ENCODE measurements around the gene SAMM50. TPM values are rescaled to one million over a fixed set of nuclear protein-coding genes. Genes with fewer than 3 reads are reported as not detected.
A peak's percentile ranks its signal among the peaks of the same experiment; 100 is the strongest.

SAMM50 gene
- total and polyA plus RNA-seq, 5 donors from 2014 or later: 25.1 to 96.4 (median 75.6) TPM

DNA sequence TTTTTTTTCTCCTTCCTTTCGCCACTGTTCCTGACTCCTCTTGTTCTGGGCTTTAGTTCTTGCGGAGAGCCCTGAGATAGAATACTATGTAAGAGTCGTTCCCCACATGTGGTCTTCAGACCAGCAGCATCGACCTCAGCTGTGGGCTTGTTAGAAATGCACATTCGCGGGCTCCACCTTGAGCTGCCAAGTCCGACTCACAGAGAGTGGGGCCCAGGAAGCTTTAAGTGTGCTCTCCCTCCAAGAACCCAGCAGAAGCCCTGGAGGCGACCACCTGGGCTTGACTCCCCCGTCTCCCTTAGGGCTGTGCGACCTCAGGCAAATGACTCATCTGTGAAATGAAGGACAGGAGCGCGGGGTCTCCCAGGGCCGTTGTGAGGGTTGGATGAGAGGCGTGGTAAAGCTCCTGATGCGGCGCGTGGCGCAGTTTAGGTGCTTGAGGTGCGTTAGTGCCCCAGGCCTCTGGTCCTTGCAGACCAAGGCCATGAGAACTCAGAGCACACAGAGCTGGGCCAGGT, 18.8 kb downstream of the SAMM50 start:
- H3K36me3 ChIP-seq (ENCODE audit: control insufficient read depth, insufficient read depth, low read length): peaks cover 91% of the 10 kb centered on the region
- no peak overlapping the region for H3K4me3 Mint-ChIP-seq
- ATAC-seq (ENCODE audit: low read depth in 2 of 2) (no peak), DNase-seq (no peak)
- no peak overlapping the region for H3K27ac ChIP-seq (ENCODE audit: insufficient read depth, low read length, poor library complexity, severe bottlenecking)
- H3K4me3 ChIP-seq (ENCODE audit: low read depth, low read length): no peak overlapping the region
- no peaks in the 10 kb centered on the region for H3K27me3 Mint-ChIP-seq
- H3K9me3 ChIP-seq (ENCODE audit: control insufficient read depth in 2 of 2, low read length in 2 of 2): no peaks in the 10 kb centered on the region
- H3K36me3 Mint-ChIP-seq: peaks cover 53% of the 10 kb centered on the region
- no peak overlapping the region for H3K27ac Mint-ChIP-seq
- H3K9me3 Mint-ChIP-seq: no peaks in the 10 kb centered on the region
- no peaks in the 10 kb centered on the region for H3K27me3 ChIP-seq (ENCODE audit: control insufficient read depth, insufficient read depth, low read length)
- H3K4me1 ChIP-seq (ENCODE audit: control insufficient read depth, insufficient read depth, low read length, poor library complexity, severe bottlenecking): no peaks in the 10 kb centered on the region
- H3K4me1 Mint-ChIP-seq: peaks cover 0 to 6% (median 0%) of the 10 kb centered on the region in 4 donors

DNA sequence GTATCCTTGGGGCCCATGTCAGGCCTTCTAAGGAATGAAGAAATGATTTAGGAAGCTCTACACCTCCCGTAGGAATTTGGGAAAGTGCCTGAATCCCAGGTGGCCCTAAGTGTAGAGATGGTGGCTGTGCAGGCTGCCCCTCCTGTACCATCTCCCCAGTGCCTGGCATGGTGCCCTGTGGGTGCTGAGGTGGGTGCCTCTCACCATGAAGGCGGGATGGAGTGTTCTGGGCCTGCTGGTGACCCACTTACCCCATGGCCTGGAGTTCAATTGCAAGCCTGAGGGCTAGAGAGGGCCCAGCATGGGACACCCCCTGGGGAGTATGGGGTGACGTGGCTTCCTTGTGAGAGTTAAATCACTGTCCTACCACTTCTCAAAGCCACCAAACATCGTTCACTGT, 19.8 kb downstream of the SAMM50 start:
- no peaks in the 10 kb centered on the region for H3K9me3 Mint-ChIP-seq
- no peak overlapping the region for H3K27ac Mint-ChIP-seq
- no peak overlapping the region for H3K4me3 Mint-ChIP-seq
- H3K36me3 Mint-ChIP-seq: peaks cover 53% of the 10 kb centered on the region
- H3K4me1 Mint-ChIP-seq: no peaks in the 10 kb centered on the region
- Histone ChIP-seq H3K27ac (ENCODE audit: insufficient read depth, low read length, poor library complexity, severe bottlenecking) (no peak overlapping the region), H3K36me3 (ENCODE audit: control insufficient read depth, insufficient read depth, low read length) (peaks cover 90% of the 10 kb centered on the region), H3K4me1 (ENCODE audit: control insufficient read depth, insufficient read depth, low read length, poor library complexity, severe bottlenecking) (no peaks in the 10 kb centered on the region), H3K27me3 (ENCODE audit: control insufficient read depth, insufficient read depth, low read length) (no peaks in the 10 kb centered on the region), H3K9me3 (ENCODE audit: control insufficient read depth in 2 of 2, low read length in 2 of 2) (no peaks in the 10 kb centered on the region), H3K4me3 (ENCODE audit: low read depth, low read length) (no peak overlapping the region)
- H3K27me3 Mint-ChIP-seq: no peaks in the 10 kb centered on the region
- DNase-seq: no peak
- no peak for ATAC-seq (ENCODE audit: low read depth in 2 of 2)

DNA sequence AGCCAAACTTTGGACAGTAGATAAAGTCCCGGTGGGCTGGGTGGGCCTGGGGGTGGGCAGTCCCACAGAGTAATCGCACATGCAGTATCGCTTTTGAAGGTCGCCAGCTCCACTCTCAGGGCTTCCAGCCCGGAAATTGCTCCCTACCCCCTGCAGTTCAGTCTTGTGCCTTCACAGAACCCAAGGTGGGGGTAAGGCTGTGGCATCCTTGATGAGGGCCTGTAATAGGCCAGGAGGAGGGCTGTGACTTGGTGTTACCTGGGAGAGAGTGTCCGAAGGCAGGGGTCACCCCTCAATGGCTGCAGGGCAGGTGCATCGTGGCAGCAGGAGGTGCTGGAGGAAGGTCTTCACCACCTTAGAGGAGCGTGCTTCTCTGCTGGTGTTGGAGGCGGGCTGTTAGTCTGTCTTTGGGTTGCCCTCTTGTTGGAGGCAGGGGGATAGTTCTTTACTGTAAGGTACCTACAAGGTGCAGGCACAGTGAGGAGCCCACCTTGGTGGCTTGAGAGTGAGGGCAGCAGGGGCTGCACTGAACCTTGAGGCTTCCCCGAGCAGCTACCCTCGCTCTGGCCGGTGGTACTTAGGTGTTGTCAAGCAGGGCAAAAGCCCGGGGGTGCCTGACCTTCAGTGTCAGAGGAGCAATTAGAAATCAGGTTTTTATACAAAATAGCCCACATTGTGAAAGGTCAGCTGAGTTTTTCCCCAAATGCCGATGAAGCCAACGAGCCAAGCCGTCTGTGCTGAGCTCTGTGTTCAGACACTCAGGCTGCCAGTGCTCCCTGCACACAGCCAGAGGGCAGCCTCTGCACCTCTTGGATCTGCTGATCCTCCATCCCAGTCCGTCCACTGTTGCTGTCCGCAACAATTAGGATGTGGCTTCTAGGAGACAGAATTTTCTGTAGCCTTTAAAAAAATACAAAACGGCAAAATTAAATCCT, 21.9 kb downstream of the SAMM50 start:
- H3K9me3 Mint-ChIP-seq: no peaks in the 10 kb centered on the region
- Histone ChIP-seq H3K27me3 (ENCODE audit: control insufficient read depth, insufficient read depth, low read length) (no peaks in the 10 kb centered on the region), H3K4me3 (ENCODE audit: low read depth, low read length) (no peak overlapping the region), H3K27ac (ENCODE audit: insufficient read depth, low read length, poor library complexity, severe bottlenecking) (no peak overlapping the region), H3K4me1 (ENCODE audit: control insufficient read depth, insufficient read depth, low read length, poor library complexity, severe bottlenecking) (no peaks in the 10 kb centered on the region), H3K36me3 (ENCODE audit: control insufficient read depth, insufficient read depth, low read length) (peaks cover 94% of the 10 kb centered on the region), H3K9me3 (ENCODE audit: control insufficient read depth in 2 of 2, low read length in 2 of 2) (no peaks in the 10 kb centered on the region)
- DNase-seq (no peak), ATAC-seq (ENCODE audit: low read depth in 2 of 2) (no peak)
- H3K27me3 Mint-ChIP-seq: no peaks in the 10 kb centered on the region
- H3K36me3 Mint-ChIP-seq: peaks cover 55% of the 10 kb centered on the region
- H3K27ac Mint-ChIP-seq: no peak overlapping the region
- H3K4me1 Mint-ChIP-seq: no peaks in the 10 kb centered on the region
- H3K4me3 Mint-ChIP-seq: no peak overlapping the region

DNA sequence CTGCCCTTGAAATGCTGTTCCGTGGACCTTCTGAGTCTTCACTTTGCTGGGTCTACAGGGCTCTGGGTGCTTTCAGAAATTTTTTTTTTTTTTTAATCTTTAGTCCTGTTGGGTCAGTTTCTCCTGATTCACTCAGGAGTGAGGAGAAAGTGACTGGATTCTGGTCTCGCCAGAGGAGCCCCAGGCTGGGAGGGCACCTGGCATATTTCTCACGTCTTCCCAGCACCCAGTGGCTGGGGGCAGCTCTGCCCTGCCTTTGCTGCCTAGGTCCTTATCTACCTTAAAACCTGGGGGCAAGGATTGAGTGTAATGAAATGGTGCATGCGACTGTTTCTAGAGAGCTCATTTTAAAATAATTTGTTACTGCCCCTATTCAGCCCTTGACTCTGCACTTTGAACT, 23.3 kb downstream of the SAMM50 start:
- H3K4me3 ChIP-seq (ENCODE audit: low read depth, low read length): no peak overlapping the region
- Mint-ChIP-seq H3K36me3 (peaks cover 51% of the 10 kb centered on the region), H3K27me3 (no peaks in the 10 kb centered on the region), H3K27ac (peak overlapping the region in 1 of 3 donors; percentile 33), H3K4me3 (no peak overlapping the region), H3K9me3 (no peaks in the 10 kb centered on the region), H3K4me1 (no peaks in the 10 kb centered on the region)
- no peak for ATAC-seq (ENCODE audit: low read depth in 2 of 2)
- peaks cover 92% of the 10 kb centered on the region for H3K36me3 ChIP-seq (ENCODE audit: control insufficient read depth, insufficient read depth, low read length)
- H3K9me3 ChIP-seq (ENCODE audit: control insufficient read depth in 2 of 2, low read length in 2 of 2): no peaks in the 10 kb centered on the region
- H3K4me1 ChIP-seq (ENCODE audit: control insufficient read depth, insufficient read depth, low read length, poor library complexity, severe bottlenecking): no peaks in the 10 kb centered on the region
- DNase-seq: no peak
- no peak overlapping the region for H3K27ac ChIP-seq (ENCODE audit: insufficient read depth, low read length, poor library complexity, severe bottlenecking)
- H3K27me3 ChIP-seq (ENCODE audit: control insufficient read depth, insufficient read depth, low read length): no peaks in the 10 kb centered on the region

DNA sequence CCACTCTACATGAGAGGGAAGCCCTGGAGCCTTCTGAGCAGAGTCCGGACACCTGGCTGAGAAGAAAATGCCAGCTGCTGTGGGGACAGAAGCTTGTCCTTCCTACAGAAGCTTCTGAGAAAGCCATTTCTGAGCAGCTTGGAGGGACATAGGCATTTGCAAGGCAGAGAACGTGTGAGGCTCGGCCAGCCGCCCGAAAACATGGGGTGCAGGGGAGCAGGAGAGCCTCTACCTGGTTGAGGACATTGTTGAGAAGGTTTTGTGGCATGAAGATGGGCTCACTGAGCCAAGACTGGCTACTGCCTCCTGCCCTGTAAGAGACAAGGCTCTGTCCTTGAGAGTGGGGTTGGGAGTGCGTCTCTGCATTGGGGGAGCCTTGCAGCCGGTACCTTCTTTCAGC, 25.3 kb downstream of the SAMM50 start:
- Mint-ChIP-seq H3K27ac (no peak overlapping the region), H3K4me3 (no peak overlapping the region)

DNA sequence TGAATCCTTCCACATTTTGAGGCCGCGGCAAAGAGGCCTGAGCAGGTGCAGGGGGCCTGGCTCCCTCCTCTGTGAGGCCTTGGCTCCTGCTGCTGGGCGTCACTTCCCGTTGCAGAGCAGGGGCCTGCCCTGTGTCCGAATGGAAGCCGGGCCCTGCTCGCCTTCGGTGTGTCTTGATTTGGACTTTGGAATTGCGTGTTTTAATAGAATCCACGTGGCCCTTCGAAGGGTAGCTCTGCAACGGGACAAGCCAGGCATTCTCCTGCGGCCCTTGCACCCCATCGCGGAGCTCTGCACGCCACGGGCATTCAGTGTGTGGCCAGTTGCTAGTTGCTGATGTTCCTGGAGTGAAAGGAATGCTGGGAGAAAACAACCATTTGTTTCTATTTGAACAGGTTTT, 25.8 kb downstream of the SAMM50 start:
- H3K9me3 Mint-ChIP-seq: no peaks in the 10 kb centered on the region
- peaks cover 88% of the 10 kb centered on the region for H3K36me3 ChIP-seq (ENCODE audit: control insufficient read depth, insufficient read depth, low read length)

More for the DNA sequence above, 25.3 kb downstream of the SAMM50 start:
- DNase-seq: no peak
- H3K27me3 ChIP-seq (ENCODE audit: control insufficient read depth, insufficient read depth, low read length): no peaks in the 10 kb centered on the region
- peaks cover 50% of the 10 kb centered on the region for H3K36me3 Mint-ChIP-seq
- H3K9me3 ChIP-seq (ENCODE audit: control insufficient read depth in 2 of 2, low read length in 2 of 2): no peaks in the 10 kb centered on the region
- H3K4me3 ChIP-seq (ENCODE audit: low read depth, low read length): no peak overlapping the region
- peaks cover 87% of the 10 kb centered on the region for H3K36me3 ChIP-seq (ENCODE audit: control insufficient read depth, insufficient read depth, low read length)
- no peaks in the 10 kb centered on the region for H3K9me3 Mint-ChIP-seq
- no peaks in the 10 kb centered on the region for H3K27me3 Mint-ChIP-seq
- ATAC-seq (ENCODE audit: low read depth in 2 of 2): no peak
- no peak overlapping the region for H3K27ac ChIP-seq (ENCODE audit: insufficient read depth, low read length, poor library complexity, severe bottlenecking)
- no peaks in the 10 kb centered on the region for H3K4me1 ChIP-seq (ENCODE audit: control insufficient read depth, insufficient read depth, low read length, poor library complexity, severe bottlenecking)
- H3K4me1 Mint-ChIP-seq: no peaks in the 10 kb centered on the region

DNA sequence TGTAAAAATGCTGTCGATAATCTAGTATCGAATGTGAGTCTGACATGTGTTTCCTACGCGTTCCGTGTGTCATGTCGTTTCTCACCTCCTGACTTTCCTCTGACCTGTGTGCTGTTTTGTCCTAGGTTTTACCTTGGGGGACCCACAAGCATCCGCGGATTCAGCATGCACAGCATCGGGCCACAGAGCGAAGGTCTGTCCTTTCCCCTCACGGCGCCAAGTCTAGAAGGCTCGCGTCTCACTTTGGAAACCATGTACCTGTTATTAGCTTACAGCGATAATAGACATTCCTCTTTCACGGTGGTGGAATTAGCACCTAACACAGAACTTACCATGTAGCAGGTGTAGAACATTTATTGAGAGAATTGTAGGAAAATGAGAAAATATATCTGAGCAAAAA, 28.6 kb downstream of the SAMM50 start:
- no peak overlapping the region for H3K4me3 Mint-ChIP-seq
- peaks cover 84% of the 10 kb centered on the region for H3K36me3 ChIP-seq (ENCODE audit: control insufficient read depth, insufficient read depth, low read length)
- H3K36me3 Mint-ChIP-seq: peaks cover 42% of the 10 kb centered on the region
- DNase-seq: no peak
- no peak for ATAC-seq (ENCODE audit: low read depth in 2 of 2)
- no peaks in the 10 kb centered on the region for H3K27me3 ChIP-seq (ENCODE audit: control insufficient read depth, insufficient read depth, low read length)
- peaks cover 0 to 2% (median 0%) of the 10 kb centered on the region in 4 donors for H3K4me1 Mint-ChIP-seq
- no peaks in the 10 kb centered on the region for H3K9me3 Mint-ChIP-seq
- no peaks in the 10 kb centered on the region for H3K27me3 Mint-ChIP-seq
- no peak overlapping the region for H3K27ac Mint-ChIP-seq
- H3K27ac ChIP-seq (ENCODE audit: insufficient read depth, low read length, poor library complexity, severe bottlenecking): no peak overlapping the region
- no peak overlapping the region for H3K4me3 ChIP-seq (ENCODE audit: low read depth, low read length)
- no peaks in the 10 kb centered on the region for H3K9me3 ChIP-seq (ENCODE audit: control insufficient read depth in 2 of 2, low read length in 2 of 2)
- H3K4me1 ChIP-seq (ENCODE audit: control insufficient read depth, insufficient read depth, low read length, poor library complexity, severe bottlenecking): no peaks in the 10 kb centered on the region

More for the DNA sequence above, 25.8 kb downstream of the SAMM50 start:
- H3K36me3 Mint-ChIP-seq: peaks cover 47% of the 10 kb centered on the region
- H3K4me1 Mint-ChIP-seq: no peaks in the 10 kb centered on the region
- no peaks in the 10 kb centered on the region for H3K9me3 ChIP-seq (ENCODE audit: control insufficient read depth in 2 of 2, low read length in 2 of 2)
- H3K27me3 Mint-ChIP-seq: no peaks in the 10 kb centered on the region
- DNase-seq (no peak), ATAC-seq (ENCODE audit: low read depth in 2 of 2) (no peak)
- peak overlapping the region in 1 of 3 donors; percentile 68 for H3K27ac Mint-ChIP-seq
- H3K4me3 Mint-ChIP-seq: no peak overlapping the region
- H3K27ac ChIP-seq (ENCODE audit: insufficient read depth, low read length, poor library complexity, severe bottlenecking): no peak overlapping the region
- no peaks in the 10 kb centered on the region for H3K27me3 ChIP-seq (ENCODE audit: control insufficient read depth, insufficient read depth, low read length)
- no peak overlapping the region for H3K4me3 ChIP-seq (ENCODE audit: low read depth, low read length)
- no peaks in the 10 kb centered on the region for H3K4me1 ChIP-seq (ENCODE audit: control insufficient read depth, insufficient read depth, low read length, poor library complexity, severe bottlenecking)

DNA sequence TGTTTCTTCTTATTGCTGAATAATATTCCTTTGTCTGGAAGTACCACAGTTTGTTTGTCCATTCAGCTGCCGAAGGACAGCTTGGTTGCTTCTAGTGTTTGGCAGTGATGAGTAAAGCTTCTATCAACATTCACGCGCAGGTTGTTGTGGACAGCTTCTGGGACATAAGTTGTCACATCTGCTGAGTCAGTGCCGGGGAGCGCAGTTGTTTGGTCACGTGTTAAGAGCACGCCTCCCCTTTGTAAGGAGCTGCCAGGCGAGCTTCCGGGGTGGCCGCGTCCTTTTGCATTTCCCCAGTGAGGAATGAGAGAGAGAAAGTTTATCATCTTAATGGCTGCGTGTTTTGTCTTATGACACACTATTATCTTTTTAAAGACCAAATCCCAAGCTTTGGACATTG, 30.3 kb downstream of the SAMM50 start:
- H3K4me3 Mint-ChIP-seq: no peak overlapping the region
- peaks cover 0 to 4% (median under 1%) of the 10 kb centered on the region in 4 donors for H3K4me1 Mint-ChIP-seq
- H3K36me3 Mint-ChIP-seq: peaks cover 37% of the 10 kb centered on the region
- DNase-seq (no peak), ATAC-seq (ENCODE audit: low read depth in 2 of 2) (no peak)
- no peak overlapping the region for H3K27ac ChIP-seq (ENCODE audit: insufficient read depth, low read length, poor library complexity, severe bottlenecking)
- H3K9me3 Mint-ChIP-seq: no peaks in the 10 kb centered on the region
- H3K4me1 ChIP-seq (ENCODE audit: control insufficient read depth, insufficient read depth, low read length, poor library complexity, severe bottlenecking): no peaks in the 10 kb centered on the region
- H3K27me3 Mint-ChIP-seq: no peaks in the 10 kb centered on the region
- H3K9me3 ChIP-seq (ENCODE audit: control insufficient read depth in 2 of 2, low read length in 2 of 2): no peaks in the 10 kb centered on the region
- no peak overlapping the region for H3K4me3 ChIP-seq (ENCODE audit: low read depth, low read length)
- H3K27me3 ChIP-seq (ENCODE audit: control insufficient read depth, insufficient read depth, low read length): no peaks in the 10 kb centered on the region
- peaks cover 86% of the 10 kb centered on the region for H3K36me3 ChIP-seq (ENCODE audit: control insufficient read depth, insufficient read depth, low read length)
- no peak overlapping the region for H3K27ac Mint-ChIP-seq
